Psoas muscle (tissue), 8 donors: Measurements from ENCODE around the gene RNF213. TPM values are rescaled to one million over a fixed set of nuclear protein-coding genes. Genes with fewer than 3 reads are reported as not detected.
A peak's percentile ranks its signal among the peaks of the same experiment; 100 is the strongest.

Experiments
- ATAC-seq, 4 donors: fragments of 200-7000 bp; cut with Tn5 transposase; one replicate each; pipeline ENCODE4 v1.9.1; 2020; ENCODE audit warnings: moderate library complexity in 3 of 4, mild to moderate bottlenecking in 2 of 4
- DNase-seq, 2 donors: peaks; one replicate each; pipeline ENCODE4 v3.0.0-alpha.2; 2020
- H3K27ac ChIP-seq: fragments of 200-600 bp; one replicate; pipeline ENCODE4 v1.8.0; 2022
- H3K27me3 ChIP-seq, 3 donors: fragments of 200-600 bp in 1 of 3; one replicate each; pipeline versions ENCODE4 v1.6.1 to v1.8.0; 2013 to 2022; ENCODE audit warnings: low read length in 2 of 3, mild to moderate bottlenecking in 2 of 3, moderate library complexity in 1 of 3; ENCODE audit not compliant: insufficient read depth in 3 of 3
- H3K36me3 ChIP-seq, 2 donors: fragments of 200-600 bp in 1 of 2; one replicate each; pipeline versions ENCODE4 v1.6.1 to v1.8.0; 2013 to 2022; ENCODE audit warnings: low read depth in 1 of 2, mild to moderate bottlenecking in 1 of 2, moderate library complexity in 1 of 2; ENCODE audit not compliant: insufficient read depth in 1 of 2
- H3K4me1 ChIP-seq: fragments of 200-600 bp; one replicate; pipeline ENCODE4 v1.8.0; 2022
- H3K4me3 ChIP-seq: fragments of 200-600 bp; one replicate; pipeline ENCODE4 v1.8.0; 2022; ENCODE audit warnings: mild to moderate bottlenecking
- H3K9me3 ChIP-seq: fragments of 200-600 bp; one replicate; pipeline ENCODE4 v1.8.0; 2022
- CTCF ChIP-seq: fragments of 200-600 bp; IDR thresholded peaks from one replicate; pipeline ENCODE4 v1.8.0; 2022; ENCODE audit warnings: antibody characterized with exemption
- WGBS, 3 donors: extraction: QIAGEN DNeasy Blood & Tissue Kit; methylation state at CpG; one replicate each; pipeline versions ENCODE4 v1.1.6 to v1.1.7; 2013; 5-methylcytosine and 5-hydroxymethylcytosine counted together
- intact Hi-C, 2 donors: fragments of 100-400 bp; cut with DNase I; formaldehyde crosslinking; loops; one replicate each; pipeline versions ENCODE4 v1.11.0 to v1.14.2; 2022
- polyA plus RNA-seq, 3 donors: library from polyadenylated mRNA; stranded (reverse); fragments of 200-250 nt; gene quantifications; one replicate each; pipeline ENCODE4 v1.2.3, GENCODE V29; 2013
- total RNA-seq, 4 donors: library from RNA; stranded (reverse); fragmentation: NEBNext Ultra II Directional in 2 of 4; extraction: Animal tissue kit (Norgen Biotek cat#: 25700) in 2 of 4; gene quantifications; one replicate each; pipeline versions ENCODE4 v1.2.1 to v1.2.4, GENCODE V29; 2021 to 2023
- donor health status: healthy with polysubstance abuse.
- donor health status: DM: no; HTN: no; CAD: no; lungs with moderate emphysema.
- donor health status: Bipolar disorder and iron deficiency.
- donor health status: healthy.
- donor health status: DM: yes; HTN: yes; CAD: no.
- donor health status: DM: no; HTN: no; CAD: no.
- donor health status: DM: no; HTN: no; CAD: no.
- donor health status: DM: yes; HTN: yes; CAD: no.

Gene RNF213
- total and polyA plus RNA-seq, 7 donors: 10.2 to 42.0 (median 33.7) TPM

GRCh38 chr17:80433916-80434666, 173.4 kb downstream of the RNF213 start:
- Histone ChIP-seq H3K4me1 (no peaks in the 10 kb centered on the region), H3K9me3 (no peaks in the 10 kb centered on the region), H3K27ac (no peak overlapping the region), H3K36me3 (peaks cover 0 to 21% of the 10 kb centered on the region in 2 donors), H3K27me3 (no peaks in the 10 kb centered on the region), H3K4me3 (no peak overlapping the region)
- WGBS, 3 donors: 71 to 79% (median 75%) methylated on average over 12 of the region's 12 CpGs
- intact Hi-C loops: loop anchor here in 1 of 2 donors (5.0 kb wide), 1 partner anchor 143 kb away; no protein-coding TSS in a partner anchor
- no peak for TF ChIP-seq CTCF
- ATAC-seq (no peak), DNase-seq (no peak)

GRCh38 chr17:80437532-80437931, 176.9 kb downstream of the RNF213 start:
- ATAC-seq (no peak), DNase-seq (no peak)
- no peak overlapping the region for H3K27ac ChIP-seq
- H3K9me3 ChIP-seq: no peaks in the 10 kb centered on the region
- intact Hi-C loops: no loop called here
- peaks cover 0 to 2% (median 0%) of the 10 kb centered on the region in 3 donors for H3K27me3 ChIP-seq
- TF ChIP-seq CTCF: no peak
- 80 to 85% (median 83%) methylated on average over 10 of the region's 10 CpGs for WGBS, 3 donors
- H3K36me3 ChIP-seq: peaks cover 0 to 9% of the 10 kb centered on the region in 2 donors
- H3K4me3 ChIP-seq: no peak overlapping the region
- H3K4me1 ChIP-seq: no peaks in the 10 kb centered on the region

GRCh38 chr17:80438806-80439205, 178.2 kb downstream of the RNF213 start:
- intact Hi-C loops: no loop called here
- Histone ChIP-seq H3K4me3 (no peak overlapping the region), H3K9me3 (no peaks in the 10 kb centered on the region), H3K27ac (no peak overlapping the region), H3K27me3 (peaks cover 0 to 2% (median 0%) of the 10 kb centered on the region in 3 donors), H3K36me3 (peaks cover 0 to 9% of the 10 kb centered on the region in 2 donors), H3K4me1 (no peaks in the 10 kb centered on the region)
- TF ChIP-seq CTCF: no peak
- WGBS, 3 donors: 91 to 97% (median 95%) methylated on average over 5 of the region's 5 CpGs
- ATAC-seq (no peak), DNase-seq (peak in 1 of 2 donors; percentile 30)

- no peaks in the 10 kb centered on the region for H3K9me3 ChIP-seq
- no peak overlapping the region for H3K27ac ChIP-seq
- peaks cover 0 to 9% of the 10 kb centered on the region in 2 donors for H3K36me3 ChIP-seq
- WGBS, 3 donors: 71 to 77% (median 73%) methylated on average over 9 of the region's 9 CpGs
- ATAC-seq (no peak), DNase-seq (peak in 1 of 2 donors; percentile 44)
- intact Hi-C loops: no loop called here
- H3K27me3 ChIP-seq: peaks cover 0 to 2% (median 0%) of the 10 kb centered on the region in 3 donors
- TF ChIP-seq CTCF: no peak
- H3K4me3 ChIP-seq: no peak overlapping the region
- H3K4me1 ChIP-seq: no peaks in the 10 kb centered on the region
Measured at GRCh38 chr17:80439499-80439898, 178.8 kb downstream of the RNF213 start.
